Measurements from ENCODE around the gene ZBTB7C.

- TF ChIP-seq, protein P1, sequence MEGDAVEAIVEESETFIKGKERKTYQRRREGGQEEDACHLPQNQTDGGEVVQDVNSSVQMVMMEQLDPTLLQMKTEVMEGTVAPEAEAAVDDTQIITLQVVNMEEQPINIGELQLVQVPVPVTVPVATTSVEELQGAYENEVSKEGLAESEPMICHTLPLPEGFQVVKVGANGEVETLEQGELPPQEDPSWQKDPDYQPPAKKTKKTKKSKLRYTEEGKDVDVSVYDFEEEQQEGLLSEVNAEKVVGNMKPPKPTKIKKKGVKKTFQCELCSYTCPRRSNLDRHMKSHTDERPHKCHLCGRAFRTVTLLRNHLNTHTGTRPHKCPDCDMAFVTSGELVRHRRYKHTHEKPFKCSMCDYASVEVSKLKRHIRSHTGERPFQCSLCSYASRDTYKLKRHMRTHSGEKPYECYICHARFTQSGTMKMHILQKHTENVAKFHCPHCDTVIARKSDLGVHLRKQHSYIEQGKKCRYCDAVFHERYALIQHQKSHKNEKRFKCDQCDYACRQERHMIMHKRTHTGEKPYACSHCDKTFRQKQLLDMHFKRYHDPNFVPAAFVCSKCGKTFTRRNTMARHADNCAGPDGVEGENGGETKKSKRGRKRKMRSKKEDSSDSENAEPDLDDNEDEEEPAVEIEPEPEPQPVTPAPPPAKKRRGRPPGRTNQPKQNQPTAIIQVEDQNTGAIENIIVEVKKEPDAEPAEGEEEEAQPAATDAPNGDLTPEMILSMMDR (IDR thresholded peaks at IDR 0.05; ENCODE audit: low read depth, low read length, missing input control) = no peak
- no peak for TF ChIP-seq TAF1 (conservative IDR thresholded peaks at IDR 0.05)
- no peak for TF ChIP-seq YY1 (IDR thresholded peaks at IDR 0.05)
- TF ChIP-seq EGR1 (IDR thresholded peaks at IDR 0.05; ENCODE audit: low read depth in 2 of 2) = no peak
- TF ChIP-seq ATF3 (IDR thresholded peaks at IDR 0.05) = no peak
- no peak for TF ChIP-seq RXRA (IDR thresholded peaks at IDR 0.05)
- TF ChIP-seq, protein P2, sequence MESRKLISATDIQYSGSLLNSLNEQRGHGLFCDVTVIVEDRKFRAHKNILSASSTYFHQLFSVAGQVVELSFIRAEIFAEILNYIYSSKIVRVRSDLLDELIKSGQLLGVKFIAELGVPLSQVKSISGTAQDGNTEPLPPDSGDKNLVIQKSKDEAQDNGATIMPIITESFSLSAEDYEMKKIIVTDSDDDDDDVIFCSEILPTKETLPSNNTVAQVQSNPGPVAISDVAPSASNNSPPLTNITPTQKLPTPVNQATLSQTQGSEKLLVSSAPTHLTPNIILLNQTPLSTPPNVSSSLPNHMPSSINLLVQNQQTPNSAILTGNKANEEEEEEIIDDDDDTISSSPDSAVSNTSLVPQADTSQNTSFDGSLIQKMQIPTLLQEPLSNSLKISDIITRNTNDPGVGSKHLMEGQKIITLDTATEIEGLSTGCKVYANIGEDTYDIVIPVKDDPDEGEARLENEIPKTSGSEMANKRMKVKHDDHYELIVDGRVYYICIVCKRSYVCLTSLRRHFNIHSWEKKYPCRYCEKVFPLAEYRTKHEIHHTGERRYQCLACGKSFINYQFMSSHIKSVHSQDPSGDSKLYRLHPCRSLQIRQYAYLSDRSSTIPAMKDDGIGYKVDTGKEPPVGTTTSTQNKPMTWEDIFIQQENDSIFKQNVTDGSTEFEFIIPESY (IDR thresholded peaks at IDR 0.05) = no peak
- no peak for TF ChIP-seq JUND (IDR thresholded peaks at IDR 0.05)
Measured at GRCh38 chr18:48397021-48397420, 12.2 kb downstream of the ZBTB7C start.

Data from liver (tissue), 3 donors.